Type B pancreatic cell (in vitro differentiated cells): ENCODE measurements around the gene MARCHF3. TPM values are rescaled to one million over a fixed set of nuclear protein-coding genes. Genes with fewer than 3 reads are reported as not detected.

Experiments used
- DNase-seq: peaks from one replicate; pipeline ENCODE4 v3.0.0; 2021; ENCODE audit warnings: mixed read lengths; ENCODE audit not compliant: unreplicated experiment; ENCODE audit errors: extremely low spot score
- H3K27ac Mint-ChIP-seq: 2 replicates; pipeline ENCODE4 v1.8.0; 2021; ENCODE audit warnings: mild to moderate bottlenecking, mixed read lengths
- H3K27me3 Mint-ChIP-seq: 2 replicates; pipeline ENCODE4 v1.8.0; 2021; ENCODE audit warnings: mixed read lengths
- H3K36me3 Mint-ChIP-seq: 2 replicates; pipeline ENCODE4 v1.8.0; 2021; ENCODE audit warnings: mixed read lengths
- H3K4me1 Mint-ChIP-seq: one replicate; pipeline ENCODE4 v1.8.0; 2021; ENCODE audit warnings: mixed read lengths; ENCODE audit not compliant: unreplicated experiment
- H3K4me3 Mint-ChIP-seq: 2 replicates; pipeline ENCODE4 v1.8.0; 2021; ENCODE audit warnings: mild to moderate bottlenecking, mixed read lengths
- H3K9me3 Mint-ChIP-seq: 2 replicates; pipeline ENCODE4 v1.8.0; 2021; ENCODE audit warnings: mixed read lengths
- total RNA-seq: library from RNA; stranded (reverse); gene quantifications from 2 replicates; pipeline ENCODE4 v1.2.1, GENCODE V29; 2021; ENCODE audit warnings: low replicate concordance
- TF ChIP-seq, protein P1 (sequence below): fragments of 200-600 bp; sonication (generic); conservative IDR thresholded peaks from 2 replicates; pipeline ENCODE4 v1.5.0; 2021; ENCODE audit warnings: antibody characterized with exemption, mild to moderate bottlenecking

The MARCHF3 gene
- total RNA-seq, 1 donor from 2014 or later, result 5.9 TPM

DNA sequence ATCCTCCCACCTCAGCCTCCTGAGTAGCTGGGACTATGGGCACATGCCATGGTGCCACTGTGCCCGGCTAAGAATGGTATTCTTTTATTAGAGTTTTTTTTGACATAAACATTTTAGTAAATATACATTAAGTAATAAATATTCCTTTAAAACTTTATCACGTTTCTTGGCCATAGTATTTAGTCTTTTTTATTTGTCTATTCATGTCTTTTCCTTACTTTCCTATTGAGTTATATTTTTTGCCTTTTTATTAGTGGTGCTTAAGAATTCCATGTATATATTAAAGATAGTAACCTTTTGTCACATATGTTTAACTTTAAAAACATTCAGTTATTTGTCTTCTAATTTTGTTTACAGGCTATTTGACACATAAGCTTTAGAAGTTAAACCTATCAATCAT, 73.4 kb downstream of the MARCHF3 start:
- Mint-ChIP-seq H3K27ac (no peak overlapping the region), H3K27me3 (no peaks in the 10 kb centered on the region), H3K9me3 (no peaks in the 10 kb centered on the region), H3K36me3 (no peaks in the 10 kb centered on the region), H3K4me3 (no peak overlapping the region), H3K4me1 (no peaks in the 10 kb centered on the region)
- DNase-seq, result no peak
- TF ChIP-seq, protein P1, sequence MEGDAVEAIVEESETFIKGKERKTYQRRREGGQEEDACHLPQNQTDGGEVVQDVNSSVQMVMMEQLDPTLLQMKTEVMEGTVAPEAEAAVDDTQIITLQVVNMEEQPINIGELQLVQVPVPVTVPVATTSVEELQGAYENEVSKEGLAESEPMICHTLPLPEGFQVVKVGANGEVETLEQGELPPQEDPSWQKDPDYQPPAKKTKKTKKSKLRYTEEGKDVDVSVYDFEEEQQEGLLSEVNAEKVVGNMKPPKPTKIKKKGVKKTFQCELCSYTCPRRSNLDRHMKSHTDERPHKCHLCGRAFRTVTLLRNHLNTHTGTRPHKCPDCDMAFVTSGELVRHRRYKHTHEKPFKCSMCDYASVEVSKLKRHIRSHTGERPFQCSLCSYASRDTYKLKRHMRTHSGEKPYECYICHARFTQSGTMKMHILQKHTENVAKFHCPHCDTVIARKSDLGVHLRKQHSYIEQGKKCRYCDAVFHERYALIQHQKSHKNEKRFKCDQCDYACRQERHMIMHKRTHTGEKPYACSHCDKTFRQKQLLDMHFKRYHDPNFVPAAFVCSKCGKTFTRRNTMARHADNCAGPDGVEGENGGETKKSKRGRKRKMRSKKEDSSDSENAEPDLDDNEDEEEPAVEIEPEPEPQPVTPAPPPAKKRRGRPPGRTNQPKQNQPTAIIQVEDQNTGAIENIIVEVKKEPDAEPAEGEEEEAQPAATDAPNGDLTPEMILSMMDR, result no peak

DNA sequence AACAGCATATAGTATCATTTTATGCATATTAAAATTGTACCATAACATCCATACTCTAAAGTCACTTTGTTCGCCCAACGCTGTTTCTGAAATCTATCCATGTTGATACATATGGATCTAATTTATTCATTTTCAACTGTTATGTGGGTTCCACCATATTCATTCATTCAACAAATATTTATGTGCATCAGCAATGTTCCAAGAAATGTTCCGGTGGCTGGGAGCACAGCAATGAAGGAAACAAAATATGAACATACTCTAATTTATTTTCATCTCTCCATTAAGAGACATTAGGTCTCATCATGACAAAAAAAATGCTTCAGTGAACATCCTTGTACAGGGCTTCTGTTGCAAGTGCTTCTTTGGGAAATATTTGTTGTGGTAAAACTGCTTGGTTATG, 75.4 kb downstream of the MARCHF3 start:
- Mint-ChIP-seq H3K4me1 (no peaks in the 10 kb centered on the region), H3K27me3 (no peaks in the 10 kb centered on the region), H3K9me3 (no peaks in the 10 kb centered on the region), H3K4me3 (no peak overlapping the region), H3K36me3 (no peaks in the 10 kb centered on the region), H3K27ac (no peak overlapping the region)
- TF ChIP-seq, protein P1, result no peak
- DNase-seq, result no peak

DNA sequence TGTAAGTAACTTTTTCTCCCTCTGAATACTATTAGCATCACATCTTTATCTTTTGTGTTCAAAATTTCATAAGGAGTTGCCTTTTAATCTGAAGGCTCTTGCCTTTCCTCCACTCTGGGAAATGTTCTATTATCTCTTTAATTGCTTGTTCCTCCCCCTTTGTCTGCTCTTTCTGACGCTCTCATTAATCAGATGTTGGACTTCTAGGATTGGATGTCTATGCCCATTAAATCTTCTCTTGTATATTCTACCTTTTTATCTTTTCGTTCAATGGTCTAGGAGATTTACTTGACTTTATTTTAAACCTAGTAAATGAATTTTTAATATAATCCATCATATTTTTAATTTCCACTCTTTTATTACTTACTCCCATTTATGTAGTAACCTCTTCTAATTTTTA, 76.7 kb downstream of the MARCHF3 start:
- Mint-ChIP-seq H3K27ac (no peak overlapping the region), H3K36me3 (no peaks in the 10 kb centered on the region), H3K4me3 (no peak overlapping the region), H3K4me1 (no peaks in the 10 kb centered on the region), H3K9me3 (no peaks in the 10 kb centered on the region), H3K27me3 (no peaks in the 10 kb centered on the region)
- TF ChIP-seq, protein P1, result no peak
- DNase-seq, result no peak

DNA sequence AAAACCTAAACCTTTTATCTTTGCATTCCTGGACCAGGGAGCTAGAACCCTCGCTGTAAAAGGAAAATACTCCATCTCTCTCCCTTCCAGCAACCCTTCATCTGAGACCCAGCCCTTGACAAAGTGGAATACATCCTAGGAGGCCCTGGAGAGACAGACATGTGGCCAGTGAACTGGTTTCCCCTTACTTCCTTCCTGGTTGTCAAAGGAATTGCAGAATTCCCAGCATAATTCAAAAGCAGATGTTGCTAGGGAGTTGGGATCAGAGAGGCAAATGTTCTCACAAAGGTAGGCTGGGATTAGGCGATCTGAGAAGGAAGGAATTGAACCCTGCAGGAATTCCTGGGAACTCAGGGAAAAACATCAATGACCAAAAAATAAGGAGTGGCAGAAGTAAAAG, 80.9 kb downstream of the MARCHF3 start:
- Mint-ChIP-seq H3K9me3 (no peaks in the 10 kb centered on the region), H3K4me3 (no peak overlapping the region)

DNA sequence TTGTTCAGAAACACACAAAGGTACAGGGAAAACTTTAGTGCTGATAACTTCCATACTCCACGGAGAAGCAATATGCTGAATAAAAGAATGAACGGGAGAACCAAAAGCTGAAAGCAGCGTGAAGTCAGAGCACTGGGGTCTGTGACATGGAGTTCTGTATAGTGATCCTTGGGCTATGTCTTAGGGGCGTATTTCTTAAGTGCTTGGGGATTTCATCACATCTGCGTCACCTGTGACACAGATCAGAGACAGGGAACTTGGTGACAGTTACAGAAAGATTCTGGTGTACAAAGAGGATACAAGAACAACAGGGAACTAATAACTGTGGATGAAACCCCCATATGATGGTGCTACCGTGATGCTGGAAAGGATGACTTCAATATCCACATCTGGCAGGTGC, 81.9 kb downstream of the MARCHF3 start:
- Mint-ChIP-seq H3K27me3 (no peaks in the 10 kb centered on the region), H3K4me1 (no peaks in the 10 kb centered on the region), H3K36me3 (no peaks in the 10 kb centered on the region), H3K27ac (no peak overlapping the region), H3K9me3 (no peaks in the 10 kb centered on the region), H3K4me3 (no peak overlapping the region)
- DNase-seq, result no peak
- TF ChIP-seq, protein P1, result no peak

More for the DNA sequence above, 80.9 kb downstream of the MARCHF3 start:
- Mint-ChIP-seq H3K27ac (no peak overlapping the region), H3K27me3 (no peaks in the 10 kb centered on the region), H3K4me1 (no peaks in the 10 kb centered on the region), H3K36me3 (no peaks in the 10 kb centered on the region)
- DNase-seq, result no peak
- TF ChIP-seq, protein P1, result no peak

DNA sequence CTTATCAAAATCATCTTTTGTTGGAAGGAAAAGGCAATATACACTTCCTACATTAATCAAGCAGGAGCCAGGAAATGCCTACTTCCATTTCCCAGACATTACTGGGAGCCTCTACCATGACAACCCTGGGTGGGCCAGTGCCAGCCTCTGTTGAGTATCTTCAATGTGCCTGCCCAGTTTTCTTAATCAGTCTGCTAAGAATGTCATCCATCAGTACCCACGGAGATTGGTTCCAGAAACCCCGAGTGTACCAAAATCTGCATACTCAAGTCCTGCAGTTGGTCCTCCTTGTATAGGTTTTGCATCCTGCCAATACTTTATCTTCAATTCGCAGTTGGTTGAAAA, 82.4 kb downstream of the MARCHF3 start:
- H3K4me1 Mint-ChIP-seq, result no peaks in the 10 kb centered on the region

More for the DNA sequence above, 82.4 kb downstream of the MARCHF3 start:
- Mint-ChIP-seq H3K36me3 (no peaks in the 10 kb centered on the region), H3K27me3 (no peaks in the 10 kb centered on the region), H3K9me3 (no peaks in the 10 kb centered on the region), H3K27ac (no peak overlapping the region), H3K4me3 (no peak overlapping the region)
- no peak for DNase-seq
- TF ChIP-seq, protein P1, result no peak
